Lower lobe of right lung (tissue), 2 donors: Measurements from ENCODE around the gene CATSPERB. TPM values are rescaled to one million over a fixed set of nuclear protein-coding genes. Genes with fewer than 3 reads are reported as not detected.

Experiments
- ATAC-seq, 2 donors: fragments of 200-7000 bp; cut with Tn5 transposase; one replicate each; pipeline ENCODE4 v1.9.1; 2020 to 2022; ENCODE audit warnings: mild to moderate bottlenecking in 2 of 2, moderate library complexity in 2 of 2
- DNase-seq: peaks from one replicate; pipeline ENCODE4 v3.0.0-alpha.2; 2020
- H3K27ac ChIP-seq: fragments of 200-600 bp; one replicate; pipeline ENCODE4 v1.8.0; 2022
- H3K27me3 ChIP-seq: fragments of 200-600 bp; one replicate; pipeline ENCODE4 v1.8.0; 2022; ENCODE audit warnings: low read depth
- H3K36me3 ChIP-seq: fragments of 200-600 bp; one replicate; pipeline ENCODE4 v1.8.0; 2022; ENCODE audit warnings: mild to moderate bottlenecking
- H3K4me1 ChIP-seq: fragments of 200-600 bp; one replicate; pipeline ENCODE4 v1.8.0; 2022
- H3K4me3 ChIP-seq: fragments of 200-600 bp; one replicate; pipeline ENCODE4 v1.8.0; 2022; ENCODE audit warnings: mild to moderate bottlenecking
- H3K9me3 ChIP-seq: fragments of 200-600 bp; one replicate; pipeline ENCODE4 v1.8.0; 2022
- CTCF ChIP-seq: fragments of 200-600 bp; IDR thresholded peaks from one replicate; pipeline ENCODE4 v1.8.0; 2022; ENCODE audit warnings: antibody characterized with exemption, mild to moderate bottlenecking
- intact Hi-C: fragments of 100-400 bp; cut with DNase I; formaldehyde crosslinking; loops from one replicate; pipeline ENCODE4 v1.11.0; 2022
- total RNA-seq: library from RNA; stranded (reverse); fragmentation: NEBNext Ultra II Directional; extraction: Animal tissue kit (Norgen Biotek cat#: 25700); gene quantifications from one replicate; pipeline ENCODE4 v1.2.1, GENCODE V29; 2021
- donor health status: DM: no; HTN: yes; CAD: no; lungs with severe emphysema.

The CATSPERB gene
- total RNA-seq, 1 donor from 2014 or later, result 2.8 TPM

GRCh38 chr14:91722386-91722785 lies 9.5 kb downstream of the CATSPERB start:
- H3K27ac ChIP-seq, result no peak overlapping the region
- no peaks in the 10 kb centered on the region for H3K36me3 ChIP-seq
- intact Hi-C loops, result no loop called here
- no peak for TF ChIP-seq CTCF
- no peak overlapping the region for H3K4me3 ChIP-seq
- no peaks in the 10 kb centered on the region for H3K9me3 ChIP-seq
- no peak for ATAC-seq
- H3K4me1 ChIP-seq, result no peaks in the 10 kb centered on the region
- H3K27me3 ChIP-seq, result no peaks in the 10 kb centered on the region
- no peak for DNase-seq

- H3K27me3 ChIP-seq, result no peaks in the 10 kb centered on the region
- no peak overlapping the region for H3K27ac ChIP-seq
- DNase-seq, result no peak
- H3K4me3 ChIP-seq, result no peak overlapping the region
- no peak for TF ChIP-seq CTCF
- H3K36me3 ChIP-seq, result no peaks in the 10 kb centered on the region
- intact Hi-C loops, result no loop called here
- H3K4me1 ChIP-seq, result no peaks in the 10 kb centered on the region
- no peaks in the 10 kb centered on the region for H3K9me3 ChIP-seq
- ATAC-seq, result no peak
Measured at GRCh38 chr14:91719839-91720238, 12.0 kb downstream of the CATSPERB start.

GRCh38 chr14:91716999-91717398 lies 14.9 kb downstream of the CATSPERB start:
- H3K4me1 ChIP-seq, result no peaks in the 10 kb centered on the region
- H3K27me3 ChIP-seq, result no peaks in the 10 kb centered on the region
- H3K9me3 ChIP-seq, result no peaks in the 10 kb centered on the region
- no peak for TF ChIP-seq CTCF
- H3K4me3 ChIP-seq, result no peak overlapping the region
- H3K27ac ChIP-seq, result no peak overlapping the region
- intact Hi-C loops, result no loop called here
- DNase-seq (no peak), ATAC-seq (no peak)
- no peaks in the 10 kb centered on the region for H3K36me3 ChIP-seq

GRCh38 chr14:91714805-91715204 lies 17.1 kb downstream of the CATSPERB start:
- no peak overlapping the region for H3K27ac ChIP-seq
- intact Hi-C loops, result no loop called here
- no peaks in the 10 kb centered on the region for H3K27me3 ChIP-seq
- no peak overlapping the region for H3K4me3 ChIP-seq
- no peak for TF ChIP-seq CTCF
- no peaks in the 10 kb centered on the region for H3K9me3 ChIP-seq
- no peak for DNase-seq
- H3K4me1 ChIP-seq, result no peaks in the 10 kb centered on the region
- no peaks in the 10 kb centered on the region for H3K36me3 ChIP-seq
- no peak for ATAC-seq

- Histone ChIP-seq H3K27ac (no peak overlapping the region), H3K9me3 (no peaks in the 10 kb centered on the region), H3K36me3 (no peaks in the 10 kb centered on the region), H3K4me3 (no peak overlapping the region), H3K27me3 (no peaks in the 10 kb centered on the region), H3K4me1 (no peaks in the 10 kb centered on the region)
- TF ChIP-seq CTCF, result no peak
- intact Hi-C loops, result no loop called here
- no peak for ATAC-seq
- no peak for DNase-seq
Measured at GRCh38 chr14:91708795-91709194, 23.1 kb downstream of the CATSPERB start.

GRCh38 chr14:91706996-91707395 lies 24.9 kb downstream of the CATSPERB start:
- no peaks in the 10 kb centered on the region for H3K27me3 ChIP-seq
- H3K9me3 ChIP-seq, result no peaks in the 10 kb centered on the region
- intact Hi-C loops, result no loop called here
- TF ChIP-seq CTCF, result no peak
- H3K36me3 ChIP-seq, result no peaks in the 10 kb centered on the region
- no peak overlapping the region for H3K4me3 ChIP-seq
- no peaks in the 10 kb centered on the region for H3K4me1 ChIP-seq
- DNase-seq, result no peak
- H3K27ac ChIP-seq, result no peak overlapping the region
- ATAC-seq, result no peak
